Measurements from ENCODE around the gene GPR108.

DNA sequence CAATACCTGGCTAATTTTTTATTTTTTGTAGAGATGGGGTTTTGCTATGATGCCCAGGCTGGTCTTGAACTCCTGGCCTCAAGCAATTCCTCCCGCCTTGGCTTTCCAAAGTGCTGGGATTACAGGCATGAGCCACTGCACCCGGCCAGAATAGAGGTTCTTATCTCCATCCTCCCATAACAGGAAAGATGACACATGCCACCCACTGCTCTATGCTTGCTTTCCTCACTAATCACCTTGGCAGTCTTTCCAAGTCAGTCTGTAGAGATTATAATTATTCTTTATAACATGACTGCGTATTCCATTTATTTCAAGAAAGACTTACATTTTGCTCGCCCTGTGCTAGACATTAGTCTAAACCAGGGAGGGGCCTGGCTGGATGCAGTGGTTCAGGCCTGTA, 41.8 kb upstream of the GPR108 start:
- TF ChIP-seq FOXM1 (IDR thresholded peaks at IDR 0.05; ENCODE audit: borderline replicate concordance), result no peak
- TF ChIP-seq FOXK2 (IDR thresholded peaks at IDR 0.05), result no peak
- TF ChIP-seq SUZ12 (IDR thresholded peaks at IDR 0.05), result no peak
- no peak for TF ChIP-seq ARNT (IDR thresholded peaks at IDR 0.05)
- TF ChIP-seq BHLHE40 (IDR thresholded peaks at IDR 0.05; ENCODE audit: borderline replicate concordance), result no peak
- no peak for TF ChIP-seq TARDBP (IDR thresholded peaks at IDR 0.05)
- TF ChIP-seq, protein P1, sequence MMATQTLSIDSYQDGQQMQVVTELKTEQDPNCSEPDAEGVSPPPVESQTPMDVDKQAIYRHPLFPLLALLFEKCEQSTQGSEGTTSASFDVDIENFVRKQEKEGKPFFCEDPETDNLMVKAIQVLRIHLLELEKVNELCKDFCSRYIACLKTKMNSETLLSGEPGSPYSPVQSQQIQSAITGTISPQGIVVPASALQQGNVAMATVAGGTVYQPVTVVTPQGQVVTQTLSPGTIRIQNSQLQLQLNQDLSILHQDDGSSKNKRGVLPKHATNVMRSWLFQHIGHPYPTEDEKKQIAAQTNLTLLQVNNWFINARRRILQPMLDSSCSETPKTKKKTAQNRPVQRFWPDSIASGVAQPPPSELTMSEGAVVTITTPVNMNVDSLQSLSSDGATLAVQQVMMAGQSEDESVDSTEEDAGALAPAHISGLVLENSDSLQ (IDR thresholded peaks at IDR 0.05), result no peak
- no peak for TF ChIP-seq ELF4 (IDR thresholded peaks at IDR 0.05)
- TF ChIP-seq FOXA1 (IDR thresholded peaks at IDR 0.05), result no peak
- no peak for TF ChIP-seq HDGF (IDR thresholded peaks at IDR 0.05; ENCODE audit: borderline replicate concordance)
